DMS153 (cell line): ENCODE measurements around the gene GAPVD1.
"Not testable (repeated sequence)": the region's sequence is repeated elsewhere in the genome, so short reads cannot be mapped to it uniquely, and the experiment has no call there.

Experiments
- DNase-seq: peaks from one replicate; lab custom pipeline; 2025; lab: John Stamatoyannopoulos, UW

GAPVD1 gene

DNA sequence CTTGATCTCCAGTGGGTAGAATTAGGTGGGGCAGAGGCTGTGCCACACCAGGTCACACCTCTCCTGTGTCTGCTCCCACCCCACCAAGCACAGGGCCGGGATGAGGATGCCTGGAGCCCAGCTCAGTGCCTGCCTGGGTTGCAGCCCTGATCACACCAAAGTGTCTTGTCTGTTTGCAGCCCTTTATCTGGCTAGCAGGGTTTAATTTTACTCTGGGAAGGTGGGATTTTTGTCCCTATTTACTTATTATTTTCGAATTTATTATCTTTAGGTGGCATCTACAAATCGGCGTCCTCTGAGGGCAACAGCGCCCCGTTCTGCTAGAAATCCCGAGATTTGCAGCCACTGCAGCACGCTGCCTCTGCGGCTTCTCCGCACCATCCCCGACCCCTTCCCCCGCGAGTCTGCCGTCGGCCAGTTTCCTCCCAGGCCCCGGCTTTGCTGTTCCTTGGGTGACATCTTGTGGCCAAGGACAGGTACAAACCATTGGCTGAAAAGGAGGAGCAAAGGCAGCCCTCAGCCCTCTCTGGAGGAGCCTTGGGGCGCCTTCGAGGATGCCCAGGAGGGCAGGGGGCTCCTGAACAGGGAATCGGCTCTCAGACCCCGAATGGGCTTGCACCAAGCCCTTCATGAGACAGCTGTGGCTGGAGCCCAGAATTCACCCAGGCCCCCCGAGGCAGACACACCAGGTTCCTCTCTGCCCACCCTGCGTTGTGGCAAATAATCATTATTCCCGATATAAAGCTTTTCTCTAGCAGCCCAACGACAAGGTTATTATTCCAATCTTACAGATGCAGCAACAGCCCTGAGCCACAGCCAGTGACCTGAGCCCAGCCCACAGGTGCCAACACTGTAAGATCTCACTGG, 113.0 kb downstream of the GAPVD1 start:
- peak; percentile 51 for DNase-seq

DNA sequence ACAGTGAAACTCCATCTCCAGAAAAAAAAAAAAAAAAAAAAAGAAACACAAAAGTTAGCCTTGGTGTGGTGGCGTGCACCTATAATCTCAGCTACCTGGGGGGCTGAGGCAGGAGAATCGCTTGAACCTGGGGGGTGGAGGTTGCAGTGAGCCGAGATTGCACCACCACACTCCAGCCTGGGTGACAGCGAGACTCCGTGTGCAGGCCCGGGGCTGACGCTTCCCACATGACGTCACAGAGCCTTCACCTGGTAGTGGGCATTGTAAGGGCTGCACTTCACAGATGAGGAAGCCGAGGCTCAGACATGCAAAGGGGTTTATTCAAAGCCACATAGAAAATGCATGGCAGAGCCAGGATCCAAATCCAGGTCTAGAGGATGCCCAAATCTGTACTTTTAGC, 114.2 kb downstream of the GAPVD1 start:
- no peak for DNase-seq

DNA sequence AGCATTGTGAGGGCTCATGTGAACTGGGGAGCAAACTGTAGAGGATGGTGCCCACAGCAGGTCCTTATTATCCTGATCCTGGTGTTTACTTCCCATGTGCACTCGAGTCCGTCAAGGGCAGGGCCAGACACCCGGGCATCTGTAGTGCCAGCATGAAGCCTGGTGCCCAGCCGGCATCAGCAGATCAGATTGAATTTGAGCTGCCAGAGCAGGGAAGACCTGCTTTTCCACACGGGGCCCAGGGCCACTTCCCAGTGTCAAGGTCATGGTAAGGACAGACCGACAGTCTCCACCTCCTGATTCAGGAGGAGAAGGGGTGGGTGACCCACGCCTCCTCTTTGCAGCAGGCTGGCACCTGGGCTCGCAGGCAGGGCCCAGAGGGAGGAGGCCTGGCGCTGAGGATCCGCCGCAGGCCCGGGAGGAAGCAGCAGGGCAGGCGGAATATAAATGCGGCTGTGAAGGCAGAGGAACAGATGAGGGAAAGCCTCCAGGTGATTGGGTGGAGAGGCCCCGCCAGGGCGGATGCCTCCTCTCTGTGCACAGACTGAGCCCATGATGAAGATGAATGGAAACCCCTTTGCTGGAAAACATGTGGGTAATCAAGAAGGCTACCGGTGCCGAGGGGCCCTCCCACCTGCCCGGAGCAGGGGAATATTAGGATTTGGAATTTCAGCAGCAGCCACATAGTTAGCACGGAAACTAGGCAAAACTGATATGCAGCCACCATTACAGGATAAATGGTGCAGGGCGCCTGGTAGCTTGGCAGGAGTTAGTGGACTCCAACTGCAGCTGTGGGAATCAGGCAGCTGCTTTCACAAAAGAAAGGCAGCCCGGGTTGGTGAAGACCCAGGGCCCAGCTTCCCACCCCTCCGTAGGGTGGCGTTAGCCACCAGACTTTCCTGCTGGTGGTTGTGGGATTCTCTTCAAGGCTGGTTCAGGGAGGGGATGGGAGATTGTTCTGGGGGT, 114.9 kb downstream of the GAPVD1 start:
- DNase-seq = no peak

DNA sequence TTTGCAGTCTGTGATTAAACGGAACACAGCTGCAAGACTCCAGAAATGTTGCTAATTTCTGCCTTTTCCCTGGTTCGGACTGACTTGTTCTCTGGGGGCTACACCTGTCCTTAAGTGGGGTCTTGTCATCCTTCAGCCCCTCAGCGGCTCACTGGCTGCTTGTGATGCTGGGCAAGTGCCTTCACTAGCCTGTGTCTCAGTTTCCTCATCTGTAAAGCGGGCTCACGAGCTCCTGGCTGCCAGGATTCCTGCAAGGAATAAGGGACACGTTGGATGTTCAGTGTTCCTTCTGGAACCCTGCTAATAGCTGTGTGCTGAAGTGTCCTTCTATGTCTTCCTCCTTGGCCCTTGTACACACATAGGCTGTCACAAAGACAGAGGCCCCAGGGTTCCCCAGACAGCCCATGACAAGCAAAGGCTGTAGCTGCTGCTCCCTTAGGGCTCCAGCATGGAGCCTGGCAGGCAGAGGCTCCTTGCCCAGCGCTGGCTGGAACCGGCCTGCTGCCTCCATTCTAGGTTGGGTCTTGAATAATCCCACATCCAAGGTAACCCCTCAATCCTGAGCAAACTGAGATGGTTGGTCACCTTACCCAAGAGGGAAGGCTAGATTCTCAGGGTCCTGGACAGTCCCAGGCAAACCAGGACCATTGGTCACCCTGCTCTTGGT, 116.1 kb downstream of the GAPVD1 start:
- DNase-seq = no peak

DNA sequence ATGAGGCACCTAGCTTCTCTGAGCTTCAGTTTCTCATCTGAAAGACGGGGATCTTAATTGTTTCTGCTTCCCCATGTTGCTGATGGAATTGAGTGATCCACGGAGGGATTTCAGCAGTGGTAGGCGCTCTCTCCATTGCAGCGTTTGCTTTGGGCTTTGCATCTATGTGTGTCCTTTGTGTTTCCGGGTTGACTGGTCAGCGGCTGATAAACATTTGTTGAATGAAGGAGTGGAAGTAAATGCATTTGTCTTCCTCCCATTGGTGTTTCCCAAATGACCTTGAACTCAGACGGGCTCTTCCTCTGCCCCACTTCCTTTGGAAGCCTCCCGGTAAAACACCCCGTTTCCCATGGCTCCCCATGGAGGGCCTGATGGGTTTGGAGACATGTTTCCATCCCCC, 117.2 kb downstream of the GAPVD1 start:
- DNase-seq = no peak

DNA sequence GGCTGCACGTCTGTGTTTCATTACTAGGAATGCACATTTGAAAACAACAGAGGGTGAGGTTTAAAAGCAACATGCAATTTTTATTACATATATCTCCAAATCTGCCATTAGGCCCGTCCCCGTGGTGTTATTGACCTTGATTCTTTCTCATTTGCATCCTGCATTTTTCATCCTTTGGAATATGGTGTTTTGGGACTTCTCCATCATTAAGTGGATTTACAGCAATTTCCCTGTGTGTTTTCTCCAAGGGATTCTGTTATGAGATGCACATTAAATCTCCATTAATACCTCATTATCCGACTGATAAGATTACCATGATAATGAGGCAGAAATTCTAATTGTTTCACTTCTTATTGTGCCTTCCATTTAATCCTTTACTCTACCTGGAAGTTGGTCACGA, 117.6 kb downstream of the GAPVD1 start:
- DNase-seq = no peak

DNA sequence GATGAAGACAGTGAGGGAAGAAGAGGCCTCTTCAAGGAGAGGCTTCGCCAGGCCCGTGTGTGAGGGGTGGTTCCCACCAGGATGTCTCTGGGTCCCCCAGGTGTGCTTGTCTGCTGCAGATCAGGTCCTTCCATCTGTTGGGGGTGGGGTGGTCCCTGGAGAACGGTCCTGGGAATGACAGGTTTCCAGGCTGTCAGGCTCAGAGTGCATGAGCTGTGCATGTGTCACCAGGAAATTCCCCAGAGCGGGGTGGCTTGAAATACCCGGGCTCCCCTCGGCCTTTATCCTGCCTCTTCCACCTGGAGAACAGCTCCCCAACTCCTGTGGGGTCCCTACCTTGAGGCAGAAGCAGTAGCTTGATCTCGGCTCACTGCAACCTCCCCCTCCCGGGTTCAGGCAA, 118.8 kb downstream of the GAPVD1 start:
- no peak for DNase-seq

DNA sequence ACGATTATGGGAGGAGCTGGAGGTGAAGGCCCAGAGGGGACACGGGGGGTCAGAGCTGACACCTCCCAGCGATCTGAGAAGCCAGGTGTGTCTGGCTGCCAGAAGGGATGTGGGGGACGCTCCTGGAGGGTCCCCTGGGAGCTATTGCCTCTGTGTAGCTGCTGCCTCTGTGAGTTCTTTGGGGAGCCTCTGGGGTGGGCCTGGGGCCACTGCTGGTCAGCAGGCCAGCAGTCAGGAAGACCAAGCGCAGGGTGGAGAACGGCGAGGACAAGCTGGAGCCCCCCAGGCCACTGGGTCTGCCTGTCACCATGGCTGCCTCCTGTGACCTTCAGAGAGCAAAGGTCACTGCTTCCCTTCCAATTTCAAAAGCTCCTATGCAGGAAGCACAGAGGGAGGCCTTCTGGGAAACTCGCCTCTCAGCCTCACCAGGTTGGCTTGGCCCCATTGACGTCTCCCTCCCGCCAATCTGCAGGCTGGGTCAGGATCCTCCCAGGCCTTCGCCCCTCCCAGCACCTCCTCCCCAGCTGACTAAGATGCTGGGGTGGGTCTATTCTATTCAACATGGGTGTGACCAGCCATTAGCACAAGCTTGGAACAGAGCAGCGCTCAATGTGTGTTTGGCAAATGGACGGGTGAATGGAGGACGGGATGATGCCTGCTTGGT, 126.4 kb downstream of the GAPVD1 start:
- no peak for DNase-seq

DNA sequence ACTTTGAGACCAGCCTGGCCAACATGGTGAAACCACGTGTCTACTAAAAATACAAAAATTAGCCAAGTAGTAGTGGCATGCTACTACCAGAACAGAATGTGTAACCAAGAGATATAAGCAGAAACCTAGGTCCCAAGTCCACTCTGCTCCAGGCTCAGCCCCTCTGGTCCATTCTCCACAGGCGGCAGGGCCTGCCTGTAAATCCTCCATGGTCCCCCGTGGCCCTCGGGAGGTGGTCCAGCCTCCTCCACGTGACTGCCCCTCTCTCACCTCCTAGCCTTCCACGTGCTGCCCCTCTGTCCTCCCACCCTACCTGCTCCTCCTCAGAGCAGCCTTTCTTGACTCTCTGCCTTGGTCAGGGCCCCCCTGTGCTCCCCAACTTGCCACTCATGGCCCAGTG, 127.4 kb downstream of the GAPVD1 start:
- DNase-seq = no peak

DNA sequence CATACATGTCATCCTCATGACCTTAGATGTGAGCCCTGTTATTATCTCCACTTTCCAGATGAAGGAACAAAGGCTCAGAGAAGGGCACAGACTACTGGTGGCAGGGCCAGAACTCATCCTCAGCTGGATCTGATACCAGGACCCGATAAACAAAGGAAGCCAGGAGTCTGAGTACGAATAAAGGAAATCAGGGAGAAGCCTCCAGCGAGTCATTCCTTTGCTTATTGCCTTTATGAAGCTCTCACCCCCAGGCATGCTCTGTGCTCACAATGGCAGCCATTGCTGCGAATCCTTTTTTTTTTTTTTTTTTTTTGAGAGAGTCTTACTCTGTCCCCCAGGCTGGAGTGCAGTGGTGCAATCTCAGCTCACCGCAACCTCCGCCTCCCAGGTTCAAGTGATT, 130.1 kb downstream of the GAPVD1 start:
- no peak for DNase-seq

DNA sequence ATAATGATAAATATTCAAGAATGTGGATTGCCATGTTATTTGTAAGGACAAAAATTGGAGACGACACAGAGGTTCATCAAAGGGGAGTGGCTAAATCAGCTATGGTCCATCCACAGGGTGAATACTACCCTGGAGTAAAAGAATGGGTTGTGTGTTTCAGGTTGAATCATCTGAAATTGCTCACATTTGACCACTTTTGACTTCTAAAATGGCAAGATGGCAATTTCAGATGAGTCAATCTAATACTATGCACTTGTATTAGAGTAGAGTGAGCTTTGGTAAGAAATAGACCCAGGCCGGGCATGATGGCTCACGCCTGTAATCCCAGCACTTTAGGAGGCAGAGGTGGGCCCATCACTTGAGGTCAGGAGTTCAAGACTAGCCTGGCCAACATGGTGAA, 131.8 kb downstream of the GAPVD1 start:
- no peak for DNase-seq

DNA sequence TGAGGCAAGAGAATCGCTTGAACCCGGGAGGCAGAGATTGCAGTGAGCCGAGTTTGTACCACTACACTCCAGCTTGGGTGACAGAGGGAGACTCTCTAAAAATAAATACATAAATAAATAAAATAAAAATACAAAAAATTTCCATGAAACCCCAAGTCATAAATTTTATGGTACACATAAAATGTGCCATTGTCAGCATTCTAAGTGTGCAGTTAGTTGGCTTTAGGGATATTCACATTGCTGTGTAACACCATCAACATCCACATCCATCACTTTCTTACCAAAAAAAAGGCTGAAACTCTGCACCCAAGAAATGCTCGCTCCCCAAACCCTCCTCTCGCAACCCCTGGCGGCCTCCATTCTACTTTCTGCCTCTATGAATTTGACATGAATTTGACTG, 135.2 kb downstream of the GAPVD1 start:
- no peak for DNase-seq

DNA sequence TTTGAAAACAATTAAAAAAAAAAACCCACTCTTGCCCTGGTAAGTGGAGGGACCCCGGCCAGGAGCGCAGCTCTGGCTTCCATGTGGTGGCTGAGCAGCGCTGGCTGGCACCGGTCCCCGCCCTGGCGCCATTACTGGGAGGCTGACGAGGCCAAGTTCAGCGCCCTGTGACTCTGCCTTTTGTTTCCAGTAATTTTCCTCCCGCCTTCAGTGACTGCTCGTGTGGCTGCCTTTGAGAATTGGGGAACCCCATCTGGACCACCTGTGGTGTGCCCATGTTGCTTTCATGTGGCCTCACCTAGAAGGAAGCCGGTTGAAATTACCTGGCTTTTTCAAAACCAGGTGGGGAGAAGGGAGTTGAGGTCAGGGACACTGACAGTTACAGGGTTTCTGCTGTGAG, 136.1 kb downstream of the GAPVD1 start:
- peak; percentile 31 for DNase-seq

DNA sequence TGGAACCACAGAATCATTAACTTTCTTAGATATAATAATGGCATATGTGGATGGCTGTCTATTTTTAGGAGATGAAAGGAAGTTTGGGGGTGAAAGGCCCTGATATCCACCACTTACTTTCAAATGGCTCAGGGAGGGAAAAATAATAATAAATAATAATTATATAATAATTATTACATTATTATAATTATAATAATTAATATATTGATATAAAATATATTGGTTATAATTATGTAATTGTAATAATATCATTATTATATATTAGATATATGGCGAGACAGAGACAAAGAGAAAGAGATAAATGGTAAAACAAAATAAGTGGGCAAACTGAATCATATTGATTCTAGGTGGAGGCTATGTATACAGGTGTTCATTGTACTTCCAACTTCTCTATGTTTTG, 136.6 kb downstream of the GAPVD1 start:
- DNase-seq = no peak

DNA sequence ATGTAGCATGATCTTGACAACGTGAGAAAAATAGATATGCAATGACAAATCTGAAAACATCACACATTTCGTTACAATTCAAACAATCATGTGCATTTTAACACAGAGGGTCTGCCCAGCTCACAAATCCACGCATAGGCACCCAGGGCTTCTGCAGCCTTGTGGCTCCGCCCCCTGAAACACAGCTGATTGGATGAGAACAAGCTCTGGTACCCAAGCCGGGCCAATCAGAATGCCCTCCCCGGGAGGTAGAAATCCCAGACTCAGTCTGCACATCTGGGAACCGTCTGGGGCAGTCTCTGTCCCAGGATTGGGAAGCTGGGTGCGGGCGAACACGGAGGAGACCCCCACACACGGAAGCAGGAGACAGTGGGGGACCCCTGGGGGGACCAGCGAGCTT, 137.5 kb downstream of the GAPVD1 start:
- DNase-seq = no peak

DNA sequence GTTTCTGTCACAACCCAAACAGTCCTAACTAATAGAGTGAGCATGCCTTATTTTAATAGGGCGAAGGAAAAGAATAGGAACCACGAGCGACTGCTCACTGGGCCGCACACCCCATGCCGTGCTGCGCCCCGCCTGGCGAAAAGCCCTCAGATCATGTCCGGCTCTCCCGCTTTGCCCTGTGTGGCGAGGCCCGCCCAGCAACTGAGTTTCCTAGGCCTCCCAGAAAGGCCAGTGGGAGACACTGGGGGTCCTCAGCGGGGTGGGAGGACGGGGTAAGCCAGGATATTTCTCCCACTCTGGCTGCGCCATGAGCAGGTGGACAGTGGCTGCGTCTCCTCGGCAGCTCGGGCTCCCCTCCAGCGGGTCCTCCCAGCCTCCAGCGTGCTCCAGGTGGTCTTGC, 138.0 kb downstream of the GAPVD1 start:
- DNase-seq = no peak

DNA sequence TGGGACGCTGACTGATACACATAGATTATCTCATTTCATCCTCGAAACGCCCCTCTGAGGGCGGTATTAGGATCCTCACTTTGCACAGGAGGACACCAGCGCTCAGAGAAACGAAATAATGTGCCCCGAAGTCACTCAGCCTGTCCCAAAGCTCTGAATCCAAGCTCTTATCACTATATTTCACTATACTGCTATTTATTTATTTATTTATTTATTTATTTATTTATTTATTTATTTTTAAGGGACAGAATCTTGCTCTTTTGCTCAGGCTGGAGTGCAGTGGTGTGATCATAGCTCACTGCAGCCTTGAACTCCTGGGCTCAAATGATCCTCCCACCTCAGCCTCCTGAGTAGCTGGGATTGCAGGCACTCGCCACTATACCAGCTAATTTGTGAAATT, 138.6 kb downstream of the GAPVD1 start:
- not testable (repeated sequence) for DNase-seq

DNA sequence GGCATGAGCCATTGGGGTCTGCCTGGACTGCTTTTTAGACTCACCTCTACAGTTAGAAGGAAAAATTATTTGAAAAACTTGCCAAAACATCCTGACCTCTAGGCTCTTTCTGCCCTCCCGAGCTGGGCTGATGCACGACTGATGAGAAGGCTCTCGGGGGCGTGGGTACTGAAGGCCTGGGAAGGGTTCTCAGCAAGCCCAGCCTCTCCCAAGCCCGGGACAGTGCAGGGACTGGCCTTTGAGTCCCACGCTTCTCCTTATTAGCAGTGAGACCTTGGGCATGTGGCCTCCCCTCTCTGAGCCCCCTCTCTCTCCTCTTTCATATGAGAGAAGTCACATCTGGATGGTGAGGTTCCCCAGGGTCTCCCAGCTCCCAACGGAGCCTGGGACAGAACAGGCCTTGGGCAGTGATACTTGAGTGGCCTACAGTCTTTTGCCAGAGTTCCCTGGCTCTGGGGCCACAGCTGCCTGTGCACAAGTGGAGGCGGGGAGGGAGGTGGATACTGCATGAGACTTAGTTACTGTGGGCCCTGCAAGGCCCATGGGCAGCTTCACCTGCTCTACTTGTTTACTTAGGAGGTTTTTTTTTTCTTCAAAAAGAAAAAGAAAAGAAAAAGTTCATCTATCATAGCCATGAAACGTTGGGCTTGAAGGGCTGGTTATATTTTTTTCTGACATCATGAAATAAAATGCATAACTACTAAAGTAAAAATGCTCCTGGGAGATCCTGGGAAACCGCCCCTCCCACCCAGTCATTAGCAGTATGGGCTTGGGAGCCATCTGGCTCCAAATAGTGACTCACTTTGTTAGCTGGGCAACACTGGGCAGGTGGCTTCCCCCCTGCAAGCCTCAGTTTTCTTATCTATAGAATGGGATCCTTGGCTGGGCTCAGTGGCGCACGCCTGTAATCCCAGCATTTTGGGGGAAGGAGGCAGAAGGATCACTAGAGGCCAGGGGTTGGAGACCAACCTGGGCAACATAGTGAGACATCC, 139.4 kb downstream of the GAPVD1 start:
- no peak for DNase-seq

DNA sequence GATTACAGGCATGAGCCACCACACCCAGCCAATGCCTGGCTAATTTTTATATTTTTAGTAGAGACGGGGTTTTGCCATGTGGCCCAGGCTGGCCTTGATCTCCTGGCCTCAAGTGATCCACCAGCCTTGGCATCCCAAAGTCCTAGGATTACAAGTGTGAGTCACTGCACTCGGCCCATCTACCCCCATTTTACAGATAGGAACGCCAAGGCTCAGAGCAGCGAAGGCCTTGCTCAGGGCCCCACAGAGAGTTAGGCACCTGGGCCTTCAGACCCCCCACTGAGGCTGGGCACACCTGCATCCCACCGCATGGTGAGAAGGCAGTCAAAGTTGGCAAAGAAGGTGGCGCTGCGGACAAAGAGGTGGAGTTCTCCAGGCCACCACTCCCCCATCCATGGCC, 143.1 kb downstream of the GAPVD1 start:
- DNase-seq = no peak

DNA sequence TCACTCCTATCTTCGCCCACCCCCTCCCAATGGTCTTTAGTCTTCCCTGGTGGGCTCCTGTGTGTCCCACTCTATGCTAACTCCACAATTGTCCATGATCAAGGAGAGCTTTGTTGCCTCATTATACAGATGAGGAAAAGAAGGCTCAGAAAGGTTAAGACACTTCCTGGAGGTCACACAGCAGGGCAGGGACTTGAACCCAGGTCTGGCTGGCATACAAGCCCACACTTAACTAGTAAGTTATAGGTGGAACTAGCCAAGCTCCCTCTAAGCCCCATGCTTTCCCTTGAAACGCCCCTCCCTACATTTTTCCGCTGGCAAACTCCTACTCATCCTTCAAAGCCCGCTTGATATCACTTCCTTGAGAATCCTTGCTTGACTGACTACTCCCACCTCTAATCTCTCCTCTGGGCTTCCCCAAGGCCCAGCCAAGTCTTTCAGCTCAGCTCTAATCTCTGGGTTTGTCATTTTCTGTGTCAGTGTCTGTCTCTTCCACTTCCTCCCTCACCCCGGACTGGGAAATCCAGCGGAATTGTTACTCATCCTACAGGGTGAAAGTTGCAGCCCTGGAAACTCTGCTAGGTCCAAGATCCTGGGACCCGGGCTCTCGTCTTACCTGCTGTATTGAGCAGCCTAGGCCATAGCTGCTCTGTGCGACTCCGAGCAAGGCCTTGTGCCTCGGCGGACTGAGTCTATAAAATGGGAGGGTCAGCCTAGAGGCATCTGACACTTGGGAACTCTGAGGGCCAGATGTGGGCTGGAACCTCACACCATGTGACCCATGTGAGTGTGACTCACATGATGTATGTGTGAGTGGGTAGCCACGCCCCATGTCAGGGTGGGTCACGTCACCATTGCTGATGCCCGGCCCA, 144.5 kb downstream of the GAPVD1 start:
- no peak for DNase-seq
